GM23338 (cell line): ENCODE measurements around the gene DPF3. TPM values are rescaled to one million over a fixed set of nuclear protein-coding genes. Genes with fewer than 3 reads are reported as not detected.

Source experiments
- ATAC-seq: fragments of 200-7000 bp; cut with Tn5 transposase; 3 replicates; pipeline ENCODE4 v1.9.1; 2020
- DNase-seq: peaks from one replicate; pipeline ENCODE4 v3.0.0-alpha.2; 2015; ENCODE audit warnings: low spot score
- H2AFZ ChIP-seq: fragments of 200-600 bp; sonication (generic); 2 replicates; pipeline ENCODE4 v1.8.0; 2016; ENCODE audit warnings: antibody characterized with exemption, mild to moderate bottlenecking, moderate library complexity
- H3F3A ChIP-seq: fragments of 200-600 bp; sonication (generic); replicated peaks from 2 replicates; pipeline ENCODE4 v1.8.0; 2017; ENCODE audit warnings: antibody characterized with exemption, mixed run types, low read depth
- H3K27ac ChIP-seq: fragments of 200-600 bp; sonication (generic); 2 replicates; pipeline ENCODE4 v1.6.1; 2016; ENCODE audit warnings: low read depth
- H3K27me3 ChIP-seq: fragments of 200-600 bp; sonication (generic); 2 replicates; pipeline ENCODE4 v1.8.0; 2016; ENCODE audit warnings: mild to moderate bottlenecking, mixed run types, moderate library complexity; ENCODE audit not compliant: insufficient read depth
- H3K36me3 ChIP-seq: fragments of 200-600 bp; sonication (generic); 2 replicates; pipeline ENCODE4 v1.8.0; 2016; ENCODE audit warnings: mild to moderate bottlenecking; ENCODE audit not compliant: insufficient read depth
- H3K4me1 ChIP-seq: fragments of 200-600 bp; sonication (generic); 2 replicates; pipeline ENCODE4 v1.8.0; 2016; ENCODE audit warnings: mild to moderate bottlenecking, moderate library complexity; ENCODE audit not compliant: insufficient read depth
- H3K4me2 ChIP-seq: fragments of 200-600 bp; sonication (generic); 2 replicates; pipeline ENCODE4 v1.7.1; 2017; ENCODE audit warnings: mixed run types
- H3K4me3 ChIP-seq: fragments of 200-600 bp; sonication (generic); 2 replicates; pipeline ENCODE4 v1.6.1; 2016; ENCODE audit warnings: mixed run types
- H3K79me2 ChIP-seq: fragments of 200-600 bp; sonication (generic); replicated peaks from 2 replicates; pipeline ENCODE4 v1.8.0; 2017; ENCODE audit warnings: mild to moderate bottlenecking; ENCODE audit not compliant: insufficient read depth
- H3K9me2 ChIP-seq: fragments of 200-600 bp; sonication (generic); 2 replicates; pipeline ENCODE4 v1.8.0; 2017; ENCODE audit not compliant: insufficient read depth
- H4K20me1 ChIP-seq: fragments of 200-600 bp; sonication (generic); replicated peaks from 2 replicates; pipeline ENCODE4 v1.8.0; 2017; ENCODE audit warnings: mild to moderate bottlenecking; ENCODE audit not compliant: insufficient read depth
- H3K27ac Mint-ChIP-seq: 2 replicates; pipeline ENCODE4 v1.8.0; 2020; ENCODE audit warnings: inconsistent platforms, mild to moderate bottlenecking, moderate library complexity, mixed read lengths
- H3K27me3 Mint-ChIP-seq: 3 replicates; pipeline ENCODE4 v1.8.0; 2022; ENCODE audit warnings: low read depth, mild to moderate bottlenecking, moderate library complexity, mixed read lengths, inconsistent platforms; ENCODE audit not compliant: insufficient read depth, poor library complexity
- H3K36me3 Mint-ChIP-seq: 3 replicates; pipeline ENCODE4 v1.8.0; 2021; ENCODE audit warnings: low read depth, mild to moderate bottlenecking, inconsistent platforms, moderate library complexity, mixed read lengths
- H3K4me1 Mint-ChIP-seq: 3 replicates; pipeline ENCODE4 v1.8.0; 2020; ENCODE audit warnings: mild to moderate bottlenecking, inconsistent platforms, mixed read lengths
- H3K4me3 Mint-ChIP-seq: 3 replicates; pipeline ENCODE4 v1.8.0; 2021; ENCODE audit warnings: moderate library complexity, mild to moderate bottlenecking, inconsistent platforms, mixed read lengths
- H3K9me3 Mint-ChIP-seq: 3 replicates; pipeline ENCODE4 v1.8.0; 2020; ENCODE audit warnings: moderate library complexity, mild to moderate bottlenecking, inconsistent platforms, mixed read lengths
- CREB1 ChIP-seq: fragments of 250-450 bp; sonication (Bioruptor Pico); IDR thresholded peaks from 2 replicates; pipeline ENCODE4 v1.5.0; 2020; ENCODE audit warnings: low read depth, mild to moderate bottlenecking, moderate library complexity
- CTCF ChIP-seq, 2 experiments: fragments of 200-600 bp in 1 of 2; sonication (generic) in 1 of 2; conservative IDR thresholded peaks; 2 replicates each; pipeline versions ENCODE4 v1.5.1 to v1.6.1; 2016 to 2017; ENCODE audit warnings: antibody characterized with exemption in 2 of 2, low read depth in 2 of 2, mild to moderate bottlenecking in 2 of 2, moderate library complexity in 1 of 2
- EZH2 ChIP-seq: fragments of 200-600 bp; sonication (generic); IDR thresholded peaks from one replicate; pipeline ENCODE4 v1.8.0; 2017; ENCODE audit warnings: antibody characterized with exemption, mild to moderate bottlenecking, low read depth; ENCODE audit not compliant: unreplicated experiment
- EZH2phosphoT487 ChIP-seq: fragments of 200-600 bp; sonication (generic); IDR thresholded peaks from one replicate; pipeline ENCODE4 v1.8.1; 2018; ENCODE audit warnings: antibody characterized with exemption; ENCODE audit not compliant: unreplicated experiment
- JUNB ChIP-seq: IDR thresholded peaks from one replicate; pipeline ENCODE4 v1.6.1; 2016; ENCODE audit warnings: antibody characterized with exemption; ENCODE audit not compliant: unreplicated experiment
- NANOG ChIP-seq: IDR thresholded peaks from 2 replicates; pipeline ENCODE4 v1.6.1; 2016; ENCODE audit warnings: antibody characterized with exemption, borderline replicate concordance
- POLR2AphosphoS5 ChIP-seq: IDR thresholded peaks from 2 replicates; pipeline ENCODE4 v1.6.1; 2016; ENCODE audit warnings: antibody characterized with exemption, low read depth
- STAT1 ChIP-seq: IDR thresholded peaks from one replicate; pipeline ENCODE4 v1.6.1; 2016; ENCODE audit warnings: antibody characterized with exemption; ENCODE audit not compliant: unreplicated experiment
- ZNF114 ChIP-seq: fragments of 250-450 bp; sonication (Bioruptor Pico); IDR thresholded peaks from 2 replicates; pipeline ENCODE4 v1.5.0; 2020; ENCODE audit warnings: mild to moderate bottlenecking, moderate library complexity
- ZNF331 ChIP-seq: fragments of 250-450 bp; sonication (Bioruptor Pico); IDR thresholded peaks from 2 replicates; pipeline ENCODE4 v1.5.0; 2020; ENCODE audit warnings: low read depth, mild to moderate bottlenecking, moderate library complexity
- ZNF462 ChIP-seq: fragments of 250-450 bp; sonication (Bioruptor Pico); IDR thresholded peaks from 2 replicates; pipeline ENCODE4 v1.5.0; 2020; ENCODE audit warnings: mild to moderate bottlenecking, moderate library complexity
- polyA plus RNA-seq: library from polyadenylated mRNA; unstranded; fragments of >200 nt; fragmentation: Nextera tagmentation; extraction: Ambion mirVana; gene quantifications from 2 replicates; pipeline ENCODE4 v1.2.1, GENCODE V29; 2016
- total RNA-seq: library from RNA; depleted of rRNA; stranded (reverse); fragments of >200 nt; shearing (Covaris generic); gene quantifications from 2 replicates; pipeline ENCODE4 v1.2.3, GENCODE V29; 2014

Gene DPF3
- total and polyA plus RNA-seq, 2 experiments from 2014 or later, result 0.18 to 1.0 TPM

DNA sequence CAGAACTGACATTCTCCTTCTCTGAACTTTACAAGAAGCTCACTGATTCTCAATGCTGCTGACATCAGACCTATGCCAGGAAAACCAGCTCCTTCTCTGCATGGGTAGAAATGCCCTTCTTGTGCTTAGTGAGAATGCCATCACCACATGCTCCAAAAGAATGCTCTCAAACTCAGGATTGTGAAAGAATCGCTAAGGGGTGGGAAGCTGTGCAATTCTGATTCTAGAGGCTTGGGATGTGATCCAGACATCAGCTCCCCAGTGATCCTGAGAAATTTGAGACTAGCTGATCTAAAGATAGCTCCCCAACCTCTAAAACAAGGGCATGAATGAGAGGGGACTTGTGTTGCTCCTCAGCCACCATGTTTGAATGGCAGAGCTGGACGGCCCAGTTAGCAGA lies 113.2 kb downstream of the DPF3 start (continued):
- TF ChIP-seq ZNF331 (no peak), CREB1 (no peak), ZNF462 (CRISPR knock-in tag) (no peak), STAT1 (no peak), EZH2 (no peak), EZH2phosphoT487 (no peak), NANOG (no peak), JUNB (no peak)

- ATAC-seq, result no peak
- no peak overlapping the region for H3K4me2 ChIP-seq
- H4K20me1 ChIP-seq, result no peaks in the 10 kb centered on the region
- H3F3A ChIP-seq, result no peaks in the 10 kb centered on the region
- Mint-ChIP-seq H3K4me3 (no peak overlapping the region), H3K27me3 (peaks cover 7% of the 10 kb centered on the region), H3K27ac (no peak overlapping the region), H3K4me1 (peaks cover 8% of the 10 kb centered on the region), H3K9me3 (peaks cover 11% of the 10 kb centered on the region), H3K36me3 (peaks cover 5% of the 10 kb centered on the region)
- no peaks in the 10 kb centered on the region for H3K4me1 ChIP-seq
- no peak overlapping the region for H3K4me3 ChIP-seq
- 0 out of 2 replicates have a peak, but pooled peaks cover 2% of the 10 kb centered on the region for H3K9me2 ChIP-seq
- no peak overlapping the region for H3K27ac ChIP-seq
- no peaks in the 10 kb centered on the region for H3K79me2 ChIP-seq
- H3K27me3 ChIP-seq, result no peaks in the 10 kb centered on the region
- DNase-seq, result no peak
- no peaks in the 10 kb centered on the region for H3K36me3 ChIP-seq
- H2AFZ ChIP-seq, result no peak overlapping the region
- TF ChIP-seq CTCF (conservative IDR thresholded peaks at IDR 0.05; ENCODE audit: low read depth in 2 of 2), result no peak
- TF ChIP-seq CREB1, result no peak
- no peak for TF ChIP-seq POLR2AphosphoS5
- TF ChIP-seq EZH2phosphoT487, result no peak
- TF ChIP-seq JUNB, result no peak
- TF ChIP-seq ZNF331, result no peak
- no peak for TF ChIP-seq NANOG
- TF ChIP-seq ZNF114 (CRISPR knock-in tag), result no peak
- no peak for TF ChIP-seq EZH2
These were observed 114.2 kb downstream of the DPF3 start for GRCh38 chr14:72779679-72780078.
